Skeletal muscle cell (primary cell): Measurements from ENCODE around the gene AKAP6.

ENCODE experiments used
- DNase-seq: peaks from one replicate; pipeline ENCODE4 v3.0.0-alpha.2; 2010; ENCODE audit warnings: low read depth
- H3K4me3 ChIP-seq: 2 replicates; pipeline ENCODE4 v1.5.1; 2011; ENCODE audit warnings: low read depth, mild to moderate bottlenecking, control low read depth, low read length, moderate library complexity

Gene AKAP6

DNA sequence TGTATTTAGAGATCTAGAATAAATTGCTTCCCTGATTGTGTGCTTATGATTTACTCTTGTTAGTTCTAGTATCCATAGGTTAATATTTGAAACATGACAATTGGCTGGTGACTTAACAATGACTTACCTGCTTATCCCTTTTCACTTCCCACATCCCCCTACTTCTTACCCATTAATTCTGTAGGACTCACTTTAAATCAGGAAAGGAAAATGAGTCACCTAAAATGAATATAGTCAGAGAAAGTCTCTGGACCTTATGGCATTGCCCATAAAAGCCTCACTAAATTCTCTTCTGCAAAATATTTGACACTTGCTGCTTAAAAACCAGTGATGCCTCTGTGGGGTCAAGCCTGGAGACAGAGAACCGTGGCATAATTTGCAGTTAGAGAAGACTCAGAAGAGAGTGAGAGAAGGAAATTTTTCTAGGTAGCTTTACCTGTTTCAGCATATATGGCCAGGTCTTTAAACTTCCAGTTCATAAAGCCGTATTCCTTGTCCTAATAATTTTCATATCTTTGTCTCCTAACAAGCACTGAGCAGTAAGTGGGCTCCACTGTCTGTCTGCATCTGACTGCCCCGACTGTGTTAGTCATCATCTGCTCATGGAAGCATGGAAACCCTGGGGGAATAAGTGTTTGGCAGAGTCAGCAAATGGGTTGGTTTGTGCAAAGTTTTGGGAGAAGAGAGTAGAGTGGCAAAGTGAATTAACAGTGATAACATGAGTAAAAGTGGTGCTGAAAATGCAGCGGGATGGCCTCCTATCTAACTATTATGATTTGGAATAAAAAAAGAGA, 294.4 kb downstream of the AKAP6 start:
- peak; percentile 62 for DNase-seq
- H3K4me3 ChIP-seq, result no peak overlapping the region

GRCh38 chr14:32625211-32625610, 296.1 kb downstream of the AKAP6 start:
- DNase-seq, result no peak

GRCh38 chr14:32627545-32628298, 298.6 kb downstream of the AKAP6 start:
- DNase-seq, result no peak
- no peak overlapping the region for H3K4me3 ChIP-seq

More at GRCh38 chr14:32625211-32625610, 296.1 kb downstream of the AKAP6 start:
- H3K4me3 ChIP-seq, result no peak overlapping the region

DNA sequence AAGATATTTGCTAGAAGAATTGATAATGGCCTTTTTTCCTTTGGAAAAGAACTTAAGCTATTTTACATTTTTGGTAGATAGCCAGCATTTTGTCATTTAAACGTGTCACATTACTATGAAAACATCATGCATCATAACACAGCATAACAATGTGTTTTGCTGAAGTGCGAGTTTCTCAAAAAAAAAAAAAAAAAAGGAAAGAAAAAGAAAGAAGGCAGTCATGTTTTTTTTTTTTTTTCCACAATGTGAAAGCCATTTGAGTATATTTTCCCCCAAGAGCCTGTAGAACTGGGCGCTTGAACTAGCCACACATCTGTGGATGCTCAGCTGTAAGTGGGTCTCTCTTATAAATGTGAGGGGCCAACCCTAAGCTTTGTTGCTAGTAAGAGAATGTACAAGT, 300.1 kb downstream of the AKAP6 start:
- no peak overlapping the region for H3K4me3 ChIP-seq
- DNase-seq, result no peak

GRCh38 chr14:32630701-32631100, 301.6 kb downstream of the AKAP6 start:
- DNase-seq, result no peak
- no peak overlapping the region for H3K4me3 ChIP-seq

- DNase-seq, result no peak
- H3K4me3 ChIP-seq, result no peak overlapping the region
Measured at GRCh38 chr14:32633224-32633859, 304.2 kb downstream of the AKAP6 start.

GRCh38 chr14:32633930-32634329, 304.8 kb downstream of the AKAP6 start:
- H3K4me3 ChIP-seq, result no peak overlapping the region
- DNase-seq, result no peak

GRCh38 chr14:32635061-32635719, 306.1 kb downstream of the AKAP6 start:
- no peak overlapping the region for H3K4me3 ChIP-seq
- no peak for DNase-seq

GRCh38 chr14:32637582-32637981, 308.5 kb downstream of the AKAP6 start:
- H3K4me3 ChIP-seq, result no peak overlapping the region
- no peak for DNase-seq

DNA sequence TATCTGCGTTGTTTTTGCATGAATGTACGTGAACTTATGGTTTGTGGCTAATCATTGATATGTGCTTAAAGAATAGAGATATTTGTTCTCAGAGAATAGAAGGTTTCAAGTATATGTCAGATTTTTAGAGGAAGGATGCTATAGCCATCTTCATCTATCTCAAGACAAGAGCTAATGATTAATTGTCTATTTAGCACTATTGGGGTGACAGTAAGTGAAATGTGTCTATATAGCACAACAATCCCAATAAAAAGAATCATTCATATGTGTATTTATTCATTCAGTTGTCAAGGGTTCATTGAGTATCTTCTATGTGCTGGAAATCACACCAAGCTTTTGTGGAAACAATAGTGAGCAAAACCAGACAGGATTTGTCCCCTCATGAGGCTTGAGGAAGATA, 310.1 kb downstream of the AKAP6 start:
- no peak for DNase-seq
- no peak overlapping the region for H3K4me3 ChIP-seq

DNA sequence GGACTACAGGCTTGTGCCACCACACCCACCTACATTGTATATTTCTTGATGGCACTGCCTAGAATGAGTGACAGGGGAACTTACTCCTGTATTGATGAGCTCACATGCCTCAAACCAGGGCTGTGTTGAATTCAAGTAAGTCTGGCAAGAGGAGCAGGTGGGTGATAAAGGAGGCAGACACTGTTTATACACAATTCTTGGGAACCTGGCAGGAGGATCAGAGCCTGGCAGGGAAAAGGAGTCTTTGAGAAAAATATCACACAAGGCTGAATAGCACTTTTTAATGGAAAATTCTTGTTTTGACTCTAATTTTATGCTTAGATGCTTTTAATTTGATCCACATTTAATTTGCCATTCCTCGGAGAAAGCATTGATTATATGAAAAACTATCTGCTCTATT, 316.5 kb downstream of the AKAP6 start:
- DNase-seq, result no peak
- no peak overlapping the region for H3K4me3 ChIP-seq

DNA sequence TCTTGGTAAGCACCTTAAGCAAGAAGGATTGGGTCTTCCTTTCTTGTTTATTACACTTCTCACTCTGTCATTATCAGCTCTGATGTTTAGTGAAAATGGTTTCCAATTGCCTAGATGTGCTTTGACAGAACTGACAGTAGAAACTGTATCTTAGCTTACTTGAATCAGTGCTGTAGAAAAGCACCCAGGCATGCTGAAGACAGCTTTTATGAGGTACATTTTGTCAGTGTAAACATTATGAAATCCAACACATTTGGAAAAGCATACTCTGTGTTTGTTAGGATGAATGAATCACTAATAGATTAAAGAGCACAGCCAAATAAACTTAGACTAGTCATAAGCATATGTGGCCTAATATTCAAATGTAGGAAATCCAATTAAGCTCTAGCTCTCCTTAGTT, 319.3 kb downstream of the AKAP6 start:
- no peak overlapping the region for H3K4me3 ChIP-seq
- DNase-seq, result peak; percentile 73

DNA sequence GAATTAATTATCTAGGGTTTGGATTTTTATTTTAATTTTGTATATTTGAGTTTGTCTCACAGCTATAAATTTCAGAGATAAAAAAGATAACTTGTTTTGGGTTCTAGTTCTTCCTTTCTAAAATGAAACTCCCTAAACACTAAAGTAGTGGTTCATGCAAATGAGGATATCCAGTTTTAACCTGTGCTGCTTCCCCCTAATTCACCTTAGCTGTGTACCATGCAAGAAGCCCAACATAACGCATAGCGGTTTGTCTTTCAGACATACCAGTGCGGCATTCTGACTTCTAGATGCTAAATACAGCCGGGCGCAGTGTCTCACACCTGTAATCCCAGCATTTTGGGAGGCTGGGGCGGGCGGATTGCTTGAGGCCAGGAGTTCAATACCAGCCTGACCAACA, 320.9 kb downstream of the AKAP6 start:
- DNase-seq, result no peak
- H3K4me3 ChIP-seq, result no peak overlapping the region

DNA sequence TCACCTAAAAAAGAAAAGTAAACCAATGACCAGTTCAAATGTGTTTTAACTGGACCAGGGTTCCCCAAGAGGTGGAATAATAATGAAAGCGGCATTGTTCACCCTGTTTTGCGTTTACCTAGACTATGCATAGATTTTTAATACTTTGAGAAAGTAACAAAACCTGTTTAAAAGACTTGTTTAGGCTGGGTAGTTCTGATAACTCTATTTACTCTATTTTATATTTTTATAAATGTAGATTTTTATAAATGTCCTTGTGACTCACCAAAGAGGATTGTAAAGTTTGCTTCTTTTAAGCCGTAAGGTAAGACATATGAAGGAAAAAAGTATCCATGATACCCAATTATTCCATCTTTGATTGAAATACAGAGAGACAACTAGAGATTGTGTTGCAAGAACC, 321.6 kb downstream of the AKAP6 start:
- no peak for DNase-seq
- no peak overlapping the region for H3K4me3 ChIP-seq

DNA sequence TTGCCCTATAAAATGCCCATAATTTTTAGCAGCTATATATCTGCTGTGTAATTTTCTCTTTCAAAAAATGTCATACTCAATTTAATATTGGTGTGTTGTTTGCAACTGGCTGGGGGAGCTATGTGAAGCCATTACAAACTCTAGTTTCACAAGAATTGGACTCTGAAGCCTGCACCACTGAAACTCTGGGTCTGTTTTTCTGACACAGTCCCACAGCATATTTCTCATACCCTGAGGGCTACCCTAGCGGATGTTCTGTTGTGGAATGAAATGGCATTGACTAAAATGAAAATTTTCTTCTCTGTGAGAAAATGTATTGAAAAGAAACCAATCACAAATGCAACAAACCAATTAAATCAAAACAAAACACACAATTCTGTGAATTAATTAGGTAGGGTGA, 325.0 kb downstream of the AKAP6 start:
- H3K4me3 ChIP-seq, result no peak overlapping the region
- DNase-seq, result no peak

- DNase-seq, result no peak
- H3K4me3 ChIP-seq, result no peak overlapping the region
Measured at GRCh38 chr14:32656601-32657000, 327.5 kb downstream of the AKAP6 start.

DNA sequence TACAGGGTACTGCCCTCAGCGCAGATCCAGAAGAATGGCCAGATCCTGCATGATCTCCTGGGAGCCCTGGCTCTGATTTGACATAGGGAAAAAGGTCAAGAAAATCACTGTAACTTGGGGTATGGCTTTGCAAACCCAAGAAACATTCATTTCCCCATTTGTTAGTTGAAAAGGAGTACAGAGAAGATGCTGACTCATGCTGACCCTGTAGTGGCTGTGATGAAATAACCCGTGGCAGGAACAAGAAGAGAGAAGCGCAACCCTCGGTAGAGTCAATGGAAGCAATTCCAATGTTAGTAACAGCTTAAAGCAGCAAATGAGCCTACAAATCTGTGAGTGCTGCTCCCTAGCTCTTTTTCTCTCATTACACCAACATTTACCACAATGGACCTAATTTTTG, 328.0 kb downstream of the AKAP6 start:
- peak; percentile 75 for DNase-seq

GRCh38 chr14:32661216-32661615, 332.1 kb downstream of the AKAP6 start:
- H3K4me3 ChIP-seq, result no peak overlapping the region
- DNase-seq, result no peak

More for the DNA sequence above, 328.0 kb downstream of the AKAP6 start:
- no peak overlapping the region for H3K4me3 ChIP-seq

GRCh38 chr14:32662211-32662610, 333.1 kb downstream of the AKAP6 start:
- no peak for DNase-seq
- no peak overlapping the region for H3K4me3 ChIP-seq

- DNase-seq, result no peak
- no peak overlapping the region for H3K4me3 ChIP-seq
Measured at GRCh38 chr14:32666308-32666707, 337.2 kb downstream of the AKAP6 start.
